IPS-18c (cell line): Measurements from ENCODE around the gene CTF1.
A peak's percentile ranks its signal among the peaks of the same experiment; 100 is the strongest.

ENCODE experiments used
- H3K4me3 ChIP-seq: 2 replicates; pipeline ENCODE4 v1.7.0; 2013; ENCODE audit warnings: low read depth, mild to moderate bottlenecking, low read length, moderate library complexity; ENCODE audit not compliant: insufficient read depth
- H3K9me3 ChIP-seq: one replicate; pipeline ENCODE4 v1.6.1; 2013; ENCODE audit warnings: mild to moderate bottlenecking, low read length, moderate library complexity; ENCODE audit not compliant: control insufficient read depth, insufficient read depth

The CTF1 gene

DNA sequence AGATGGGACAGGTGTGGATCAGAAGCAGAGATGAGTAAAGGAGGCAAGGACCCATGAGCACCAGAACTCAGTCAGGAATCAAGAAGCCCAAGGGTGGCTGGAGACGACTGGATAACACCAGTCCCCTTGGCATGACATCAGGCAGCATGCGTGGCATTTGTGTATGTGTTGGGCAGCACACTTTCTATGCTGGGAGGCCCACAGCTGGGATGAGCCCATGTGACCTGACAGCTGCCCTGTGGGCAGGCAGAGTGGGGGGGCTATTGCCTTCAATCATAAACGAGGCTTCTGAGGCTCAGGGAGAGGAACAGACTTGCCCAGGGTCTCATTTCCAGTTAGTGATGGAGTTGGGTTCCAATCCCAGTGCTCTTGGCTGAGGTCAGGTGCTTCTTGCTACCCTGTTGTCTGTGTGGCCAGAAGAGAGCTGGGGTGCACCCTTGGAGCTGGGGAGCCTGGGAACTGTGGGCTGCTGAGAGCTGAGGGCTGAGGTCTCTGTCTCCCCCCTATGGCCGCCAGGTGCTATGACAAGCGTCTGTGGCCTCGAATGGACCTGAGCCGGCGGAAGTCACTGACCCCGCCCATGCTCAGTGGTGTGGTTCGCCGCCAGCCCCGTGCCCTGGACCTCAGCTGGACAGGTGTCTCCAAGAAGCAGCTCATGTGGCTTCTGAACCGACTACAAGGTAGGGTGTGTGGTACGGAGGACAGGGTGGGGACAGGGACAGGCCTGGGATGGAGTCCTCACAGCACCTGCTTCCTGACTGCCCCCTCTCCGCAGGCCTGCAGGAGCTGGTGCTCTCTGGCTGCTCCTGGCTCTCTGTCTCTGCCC, 45.4 kb downstream of the CTF1 start:
- no peaks in the 10 kb centered on the region for H3K9me3 ChIP-seq
- no peak overlapping the region for H3K4me3 ChIP-seq

DNA sequence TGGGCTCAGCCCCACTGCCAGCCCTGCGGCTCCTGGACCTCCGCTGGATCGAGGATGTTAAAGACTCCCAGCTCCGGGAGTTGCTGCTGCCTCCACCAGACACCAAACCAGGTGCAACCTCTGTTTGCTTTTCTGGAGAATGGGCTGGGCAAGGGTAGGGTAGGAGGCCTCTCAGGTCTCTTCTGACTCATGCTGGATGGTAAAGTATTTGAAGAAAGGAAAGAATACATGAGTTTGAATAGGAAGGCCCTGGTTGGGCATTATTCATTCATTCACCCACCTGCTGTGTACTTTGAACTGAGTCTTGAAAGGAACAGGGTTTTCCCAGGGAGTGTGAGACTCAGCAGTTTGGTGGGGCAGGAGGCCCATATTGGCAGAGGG, 46.0 kb downstream of the CTF1 start:
- H3K4me3 ChIP-seq = no peak overlapping the region
- H3K9me3 ChIP-seq = no peaks in the 10 kb centered on the region

- H3K4me3 ChIP-seq = no peak overlapping the region
- H3K9me3 ChIP-seq = no peaks in the 10 kb centered on the region
These were observed 47.9 kb downstream of the CTF1 start for GRCh38 chr16:30944352-30944751.

DNA sequence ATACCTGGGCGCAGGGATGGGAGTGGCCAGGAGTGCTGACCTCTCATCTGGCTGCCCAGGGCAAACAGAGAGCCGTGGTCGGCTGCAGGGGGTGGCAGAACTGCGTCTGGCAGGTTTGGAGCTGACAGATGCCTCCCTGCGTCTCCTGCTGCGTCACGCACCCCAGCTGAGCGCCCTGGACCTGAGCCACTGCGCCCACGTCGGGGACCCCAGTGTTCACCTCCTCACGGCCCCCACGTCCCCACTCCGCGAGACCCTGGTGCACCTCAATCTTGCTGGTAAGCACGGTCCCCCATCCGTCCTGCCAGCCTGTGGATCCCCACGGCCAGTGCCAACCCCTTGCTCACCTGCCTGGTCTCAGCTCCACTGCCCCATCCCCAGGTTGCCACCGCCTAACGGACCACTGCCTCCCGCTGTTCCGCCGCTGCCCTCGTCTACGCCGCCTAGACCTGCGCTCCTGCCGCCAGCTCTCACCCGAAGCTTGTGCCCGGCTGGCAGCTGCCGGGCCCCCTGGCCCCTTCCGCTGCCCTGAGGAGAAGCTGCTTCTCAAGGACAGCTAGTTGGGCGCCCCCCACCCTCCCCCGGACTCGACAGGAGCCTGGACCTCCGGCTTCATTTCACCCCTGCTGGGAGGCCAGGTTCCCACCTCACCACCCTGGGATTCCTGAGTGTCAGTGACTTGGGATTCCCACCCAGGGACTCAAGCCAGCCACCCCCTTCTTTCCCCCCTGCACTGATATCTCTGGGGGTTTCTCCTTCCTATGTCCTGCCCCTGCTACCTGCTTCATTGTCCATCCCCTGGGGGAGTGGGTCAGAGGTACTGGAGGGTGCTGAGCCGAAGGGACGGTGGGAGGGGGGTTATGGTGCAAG, 50.5 kb downstream of the CTF1 start:
- Histone ChIP-seq H3K4me3 (no peak overlapping the region), H3K9me3 (no peaks in the 10 kb centered on the region)

DNA sequence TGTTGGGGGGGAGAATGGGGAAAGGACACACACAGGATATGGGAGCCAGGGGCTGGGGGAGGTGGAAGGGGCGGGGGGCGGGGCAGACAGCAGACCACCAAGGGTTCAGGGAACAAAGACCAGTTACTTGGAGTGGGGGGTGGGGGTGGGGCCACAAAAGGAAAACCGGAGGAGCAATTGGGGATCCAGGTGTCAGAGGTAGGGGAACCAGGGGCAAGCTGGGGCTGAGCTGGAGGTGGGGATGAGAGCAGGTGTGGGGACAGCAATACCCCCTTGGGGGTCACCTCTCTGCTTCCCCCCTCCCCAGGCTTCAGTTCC, 51.1 kb downstream of the CTF1 start:
- Histone ChIP-seq H3K9me3 (no peaks in the 10 kb centered on the region), H3K4me3 (peak overlapping the region; percentile 58)

GRCh38 chr16:30947859-30948666, 51.6 kb downstream of the CTF1 start:
- Histone ChIP-seq H3K9me3 (no peaks in the 10 kb centered on the region), H3K4me3 (peak overlapping the region; percentile 78)

DNA sequence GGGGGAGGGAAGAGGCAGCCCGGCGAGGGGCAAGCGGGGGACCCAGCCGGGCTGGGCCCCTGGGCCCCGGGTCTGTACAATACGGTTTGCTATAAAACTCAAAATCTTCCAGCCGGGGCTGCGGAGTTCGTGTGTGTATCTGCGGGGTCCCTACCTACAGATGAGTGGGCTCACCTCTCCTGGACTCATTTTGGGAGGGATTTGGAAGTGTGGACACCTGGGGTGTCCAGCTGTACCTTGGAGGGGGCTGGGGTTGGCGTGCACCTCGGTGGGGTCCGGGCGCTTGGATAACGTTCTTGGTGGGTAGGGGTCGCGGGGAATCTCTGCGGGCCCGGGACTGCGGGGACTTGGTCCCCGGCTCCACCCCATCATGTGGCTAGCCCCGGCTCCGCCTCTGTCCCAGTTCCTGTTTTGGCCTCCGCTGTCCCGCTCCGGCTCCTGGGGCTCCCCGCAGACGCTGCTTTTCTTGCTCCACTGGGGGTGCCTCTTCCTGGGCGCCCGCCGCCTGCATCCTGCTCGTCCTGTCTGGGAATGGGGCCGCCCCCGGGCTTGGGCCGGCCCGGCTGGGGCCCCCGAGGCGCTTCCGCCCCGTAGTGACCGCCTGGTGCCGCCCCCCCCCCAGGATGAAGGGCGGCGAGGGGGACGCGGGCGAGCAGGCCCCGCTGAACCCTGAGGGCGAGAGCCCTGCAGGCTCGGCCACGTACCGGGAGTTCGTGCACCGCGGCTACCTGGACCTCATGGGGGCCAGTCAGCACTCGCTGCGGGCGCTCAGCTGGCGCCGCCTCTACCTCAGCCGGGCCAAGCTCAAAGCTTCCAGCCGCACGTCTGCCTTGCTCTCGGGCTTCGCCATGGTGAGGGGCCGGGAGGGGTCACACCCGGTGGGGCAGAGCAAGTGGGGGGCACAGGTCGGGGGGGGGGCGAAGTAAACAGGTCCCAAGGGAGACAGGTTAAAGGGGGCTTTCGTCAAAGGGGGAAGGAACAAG, 52.5 kb downstream of the CTF1 start, which contains the start of gene ORAI3:
Gene ORAI3 (plus strand): TSS at position 402 of the 983 bp plus-strand sequence. CDS start 222 bp downstream, at position 624.
- H3K9me3 ChIP-seq = no peaks in the 10 kb centered on the region
- peak within 1 kb of the TSS; percentile 78 for H3K4me3 ChIP-seq

DNA sequence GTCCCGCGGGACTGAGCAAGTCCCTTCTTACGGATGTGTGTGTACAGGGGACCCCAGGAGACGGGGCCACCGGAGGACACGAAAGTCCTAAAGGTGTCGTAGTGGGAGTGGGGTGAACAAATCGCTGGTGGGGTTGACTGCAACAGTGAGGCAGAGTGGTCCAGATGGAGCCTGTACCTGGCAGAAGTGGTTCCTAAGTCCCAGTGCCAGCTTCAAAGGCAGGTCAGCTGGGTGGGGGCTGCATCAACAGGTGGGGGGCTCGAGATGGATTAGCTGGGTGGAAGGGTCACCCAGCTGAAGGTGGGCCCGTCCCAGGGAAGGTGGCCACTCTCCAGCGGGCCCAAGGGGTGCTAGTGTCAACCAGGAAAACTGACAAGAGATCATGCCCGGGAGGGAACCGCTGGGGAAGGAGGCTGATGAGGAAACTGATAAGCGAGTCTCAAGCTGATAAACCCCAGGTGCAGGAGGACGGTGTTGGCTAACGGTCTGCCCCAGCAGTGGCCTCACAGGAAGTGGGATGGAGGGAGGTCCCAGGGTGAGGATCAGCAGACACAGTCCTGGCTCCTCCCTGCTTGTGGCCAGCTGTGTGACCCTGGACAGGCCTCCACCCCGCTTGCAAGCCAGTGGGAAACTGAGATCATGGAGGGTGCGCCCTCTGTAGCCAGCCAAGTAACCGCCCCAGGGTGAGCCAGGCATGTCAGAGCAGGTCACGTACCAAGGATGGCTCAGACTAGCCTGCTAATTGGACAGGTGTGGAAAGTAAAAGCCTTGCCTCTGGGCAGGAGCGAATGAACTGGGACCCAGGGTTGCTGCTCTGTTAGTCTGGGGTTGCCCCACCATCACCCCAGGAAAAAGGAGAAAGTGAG, 53.5 kb downstream of the CTF1 start:
- peak overlapping the region; percentile 78 for H3K4me3 ChIP-seq

GRCh38 chr16:30950516-30951065, 54.2 kb downstream of the CTF1 start:
- no peak overlapping the region; the same call in 1 of the 2 replicates for H3K4me3 ChIP-seq
- H3K9me3 ChIP-seq = no peaks in the 10 kb centered on the region

More for the DNA sequence above, 53.5 kb downstream of the CTF1 start:
- no peaks in the 10 kb centered on the region for H3K9me3 ChIP-seq

- no peaks in the 10 kb centered on the region for H3K9me3 ChIP-seq
- no peak overlapping the region for H3K4me3 ChIP-seq
These were observed 54.8 kb downstream of the CTF1 start for GRCh38 chr16:30951193-30951592.

DNA sequence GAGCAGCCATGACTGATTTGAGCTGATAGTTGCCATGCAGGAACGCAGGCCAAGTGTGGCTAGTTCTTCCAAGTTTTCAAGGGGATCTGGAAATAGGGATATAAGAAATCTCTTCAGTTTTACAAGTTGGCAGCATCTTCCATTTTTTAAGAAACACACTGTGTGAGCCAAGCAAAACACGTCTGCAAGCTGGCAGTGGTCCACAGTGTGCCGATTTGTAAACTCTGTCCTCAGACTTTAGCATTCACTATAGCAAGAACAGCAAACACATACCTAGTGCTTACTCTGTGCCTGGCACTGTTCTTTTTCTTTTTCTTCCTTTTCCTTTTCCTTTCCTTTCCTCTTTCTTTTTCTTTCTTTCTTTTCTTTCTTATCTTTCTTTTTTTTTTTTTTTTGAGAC, 55.3 kb downstream of the CTF1 start:
- no peaks in the 10 kb centered on the region for H3K9me3 ChIP-seq
- H3K4me3 ChIP-seq = no peak overlapping the region

- no peak overlapping the region for H3K4me3 ChIP-seq
- no peaks in the 10 kb centered on the region for H3K9me3 ChIP-seq
These were observed 56.7 kb downstream of the CTF1 start for GRCh38 chr16:30953111-30953510.
